HG02973 (cell line): Measurements from ENCODE around the gene CALHM5.
A peak's percentile ranks its signal among the peaks of the same experiment; 100 is the strongest.

Source experiments
- ATAC-seq: cut with Tn5 transposase; IDR thresholded peaks from one replicate; pipeline ENCODE4 v1.9.1; 2021; ENCODE audit warnings: moderate library complexity; ENCODE audit not compliant: unreplicated experiment

CALHM5 gene

GRCh38 chr6:116545651-116546050, 34.2 kb downstream of the CALHM5 start, which contains the start of gene TRAPPC3L:
Gene TRAPPC3L (minus strand): TSS chr6:116545684. CDS start chr6:116545514, 170 bp downstream.
- ATAC-seq = no peak

- no peak for ATAC-seq
Measured at GRCh38 chr6:116547358-116547757, 35.9 kb downstream of the CALHM5 start.

GRCh38 chr6:116550796-116551195, 39.4 kb downstream of the CALHM5 start:
- ATAC-seq = no peak

- no peak for ATAC-seq
Measured at GRCh38 chr6:116553451-116553850, 42.0 kb downstream of the CALHM5 start, which contains the start of gene CALHM4. Gene CALHM4 (plus strand): TSS chr6:116553751. CDS start chr6:116553794, 43 bp downstream.

GRCh38 chr6:116556065-116556464, 44.6 kb downstream of the CALHM5 start:
- no peak for ATAC-seq

- no peak for ATAC-seq
Measured at GRCh38 chr6:116556814-116557415, 45.5 kb downstream of the CALHM5 start.

GRCh38 chr6:116557893-116558292, 46.5 kb downstream of the CALHM5 start:
- no peak for ATAC-seq

GRCh38 chr6:116560130-116560529, 48.7 kb downstream of the CALHM5 start:
- no peak for ATAC-seq

- peak; percentile 73 for ATAC-seq
Measured at GRCh38 chr6:116561377-116562018, 50.1 kb downstream of the CALHM5 start.

DNA sequence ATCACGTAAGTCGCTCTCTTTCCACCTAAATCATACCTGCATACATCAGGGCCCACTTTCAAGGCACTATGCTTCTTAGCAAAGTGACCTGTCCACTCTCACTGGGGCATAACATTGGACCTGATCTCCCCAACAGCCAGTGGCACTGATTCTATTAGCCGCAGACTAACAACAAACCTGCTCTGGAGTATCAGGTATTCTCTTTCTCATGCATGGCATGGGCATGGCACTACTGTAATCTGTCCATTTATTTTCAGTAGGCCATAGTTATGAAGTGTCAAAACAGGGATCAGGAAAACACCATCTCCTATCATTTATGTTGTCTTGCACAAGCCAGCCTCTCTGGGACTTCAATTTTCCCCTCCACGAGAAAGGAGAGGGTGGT, 50.6 kb downstream of the CALHM5 start:
- no peak for ATAC-seq

DNA sequence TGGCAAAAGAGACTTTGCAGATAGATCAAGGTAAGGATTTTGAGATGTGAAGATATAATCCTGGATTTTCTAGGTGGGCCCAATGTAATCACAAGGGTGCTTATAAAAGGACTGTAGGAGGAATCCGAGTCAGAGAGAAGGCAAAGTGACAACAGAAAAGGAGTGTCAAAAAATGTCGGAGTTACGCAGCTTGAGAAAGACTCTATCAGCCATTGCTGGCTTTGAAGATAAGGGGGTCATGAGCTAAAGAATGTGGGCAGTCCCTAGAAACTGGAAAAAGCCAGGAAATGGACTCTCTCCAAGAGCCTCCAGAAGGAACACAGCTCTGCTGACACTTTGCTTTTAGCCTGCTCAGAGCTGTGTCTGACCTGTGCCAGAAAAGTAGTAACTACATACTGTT, 51.2 kb downstream of the CALHM5 start:
- ATAC-seq = no peak

- no peak for ATAC-seq
Measured at GRCh38 chr6:116563830-116564229, 52.4 kb downstream of the CALHM5 start.

DNA sequence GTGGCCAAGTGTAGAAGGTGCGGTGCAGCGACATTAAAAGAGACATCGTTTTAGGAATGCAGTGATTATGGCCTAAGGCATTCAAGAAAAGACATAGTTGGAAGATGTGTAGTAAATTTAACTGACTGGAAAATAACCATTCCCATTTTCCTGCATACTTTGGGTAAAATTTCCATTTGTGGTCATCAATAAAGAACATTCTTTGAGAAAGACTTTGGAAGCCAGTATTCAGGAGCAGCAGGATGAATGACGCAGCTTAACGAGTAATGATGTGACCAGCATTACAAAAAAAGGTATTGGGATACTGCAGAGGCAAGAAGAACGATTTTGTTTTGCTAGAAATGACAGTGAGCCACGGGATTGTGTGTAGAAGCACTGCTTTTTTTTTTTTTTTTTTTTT, 52.9 kb downstream of the CALHM5 start:
- ATAC-seq = no peak

DNA sequence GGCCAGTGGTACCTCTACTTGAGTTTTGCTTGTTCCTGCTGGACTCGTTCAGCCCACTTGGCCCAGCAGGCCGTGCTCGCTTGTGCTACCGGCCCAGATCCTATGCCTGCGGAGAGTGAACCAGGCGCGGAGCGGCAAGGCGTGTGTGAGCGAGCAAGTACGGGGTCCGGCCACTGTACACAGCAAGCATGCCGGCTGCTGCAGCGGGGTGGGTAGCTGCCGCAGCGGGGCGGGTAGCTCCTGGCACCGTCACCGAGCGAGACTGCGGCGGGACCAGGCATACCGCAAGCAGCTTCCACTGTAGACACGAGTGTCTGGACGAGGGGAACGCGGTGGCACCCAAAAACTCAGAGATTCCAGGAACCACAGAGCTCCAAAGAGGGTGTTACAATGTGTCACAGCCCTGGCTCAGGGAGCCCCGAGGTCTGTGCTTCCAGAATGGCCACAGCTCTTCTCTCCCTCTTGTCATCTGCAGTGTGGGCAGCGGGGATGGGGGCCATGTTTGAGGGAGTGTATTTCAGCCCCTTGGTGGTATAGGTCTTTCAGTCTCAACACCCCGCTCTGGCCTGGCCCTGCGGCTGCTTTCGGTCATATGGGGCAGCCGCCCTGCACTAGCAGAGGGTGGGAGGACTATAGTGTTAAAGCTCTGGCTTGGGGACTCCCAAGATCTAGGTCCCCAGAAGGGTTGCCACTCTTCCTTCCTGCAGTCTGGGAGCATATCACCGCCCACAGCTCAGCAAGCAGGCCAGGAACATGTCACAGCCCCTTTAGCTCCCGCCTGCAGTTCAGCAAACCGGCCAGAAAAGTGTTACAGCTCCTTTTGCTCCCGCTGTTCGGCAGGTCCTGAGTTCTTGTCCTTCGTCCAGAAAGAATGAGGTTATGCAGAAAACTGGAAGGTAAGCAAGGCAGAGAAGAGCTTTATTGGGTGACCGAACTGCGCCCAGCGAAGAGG, 53.8 kb downstream of the CALHM5 start:
- ATAC-seq = no peak

DNA sequence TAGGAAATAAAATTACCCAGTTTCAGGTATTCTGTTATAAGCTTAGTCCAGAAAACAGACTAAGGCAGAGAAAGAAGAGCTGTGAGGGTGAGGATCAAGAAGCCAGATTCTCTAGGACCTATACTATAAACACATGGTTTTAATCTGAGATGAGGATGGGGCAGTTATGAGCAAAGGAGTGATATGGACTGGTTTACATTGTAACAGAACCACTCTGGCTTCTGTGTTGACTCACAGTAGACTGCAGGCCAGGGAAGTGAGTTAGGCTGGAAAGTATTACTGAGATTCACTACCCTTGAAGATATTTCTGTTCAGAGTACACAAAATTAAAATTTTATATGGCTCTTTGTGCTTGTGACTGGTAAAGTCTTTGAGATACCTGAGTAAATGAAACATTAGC, 56.7 kb downstream of the CALHM5 start:
- ATAC-seq = no peak

- no peak for ATAC-seq
Measured at GRCh38 chr6:116568821-116569755, 57.6 kb downstream of the CALHM5 start.

DNA sequence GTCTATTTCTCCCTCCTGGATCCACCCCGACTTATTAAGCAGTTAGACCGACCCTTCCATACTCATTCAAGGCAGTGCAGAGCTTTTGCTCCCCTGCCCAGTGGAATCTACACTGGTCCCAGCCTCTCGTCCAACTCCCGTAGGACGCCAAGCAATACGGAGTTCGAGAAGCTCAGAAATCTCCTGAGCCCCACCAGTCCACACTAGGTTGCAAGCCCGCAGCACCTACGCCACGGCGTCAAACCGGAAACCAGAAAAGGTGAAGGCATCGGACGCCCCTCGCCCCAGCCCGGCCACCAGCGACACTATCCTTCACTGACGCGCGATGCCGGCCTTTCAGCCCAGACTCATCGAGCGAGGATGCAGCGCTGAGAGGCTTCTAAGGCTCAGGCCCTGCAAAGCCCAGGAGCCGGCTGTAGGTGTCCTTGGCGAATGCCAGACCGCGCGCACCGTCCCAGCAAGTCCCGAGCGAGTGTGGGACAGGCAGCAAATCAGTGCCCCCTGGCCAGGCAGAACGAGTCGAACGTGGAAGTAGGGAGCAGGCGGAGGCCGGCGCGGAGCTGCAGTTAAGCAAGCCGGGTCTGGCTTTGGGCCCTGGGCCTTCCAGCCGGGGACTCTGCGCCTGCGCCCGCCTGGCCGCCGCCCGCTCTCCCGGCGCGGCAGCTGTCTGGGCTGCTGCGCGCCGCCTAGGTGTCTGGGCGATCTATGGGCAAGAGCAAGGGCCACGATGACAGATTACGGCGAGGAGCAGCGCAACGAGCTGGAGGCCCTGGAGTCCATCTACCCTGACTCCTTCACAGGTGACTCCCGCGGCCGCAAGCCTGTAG, 59.6 kb downstream of the CALHM5 start, which contains the start of gene RWDD1:
Gene RWDD1, plus strand, starts transcription at position 649 of the 827 bp plus-strand sequence. Its CDS starts 79 bp downstream, at position 728.
- peak; percentile 91 for ATAC-seq

GRCh38 chr6:116571683-116572000, 60.2 kb downstream of the CALHM5 start:
- no peak for ATAC-seq

DNA sequence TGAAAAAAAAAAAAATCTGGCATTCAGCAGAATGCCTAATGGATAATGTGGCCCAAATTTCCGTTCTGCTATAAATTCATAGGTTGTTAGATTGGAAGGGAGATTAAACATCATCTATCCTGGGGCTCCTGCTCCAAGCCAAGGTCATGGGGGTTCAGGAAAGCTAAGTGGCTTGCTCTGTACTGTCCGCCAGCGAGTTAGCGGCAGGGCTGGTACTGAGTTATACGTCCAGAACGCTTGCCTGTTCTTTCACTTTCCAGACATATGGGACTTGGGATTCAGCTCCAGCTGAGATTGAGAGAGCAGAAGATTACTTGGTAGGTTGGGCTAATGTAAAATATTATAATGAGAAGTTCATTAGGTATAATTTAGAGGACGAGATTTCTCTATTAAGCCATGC, 60.7 kb downstream of the CALHM5 start:
- no peak for ATAC-seq
